HEK293T (cell line): ENCODE measurements around the gene SCLY.

Experiments used
- CTCF ChIA-PET: fragments of 350-600 bp; formaldehyde crosslinking; extraction: SDS; loops from one replicate; lab custom pipeline; 2021; ENCODE audit warnings: antibody characterized with exemption, inconsistent platforms; lab: Yijun Ruan, JAX
- POLR2A ChIA-PET: fragments of 350-600 bp; formaldehyde crosslinking; extraction: SDS; loops from one replicate; lab custom pipeline; 2020; ENCODE audit warnings: antibody characterized with exemption, inconsistent platforms; lab: Yijun Ruan, JAX
- DNase-seq: peaks from one replicate; pipeline ENCODE4 v3.0.0; 2012; ENCODE audit warnings: mixed read lengths; ENCODE audit errors: extremely low spot score
- ARNT ChIP-seq: fragments of 450-650 bp; IDR thresholded peaks from 2 replicates; pipeline ENCODE4 v1.6.1; 2017; ENCODE audit warnings: mild to moderate bottlenecking
- BHLHE40 ChIP-seq: fragments of 450-650 bp; IDR thresholded peaks from 2 replicates; pipeline ENCODE4 v1.6.1; 2016; ENCODE audit warnings: mild to moderate bottlenecking, moderate library complexity, borderline replicate concordance
- CTBP1 ChIP-seq: fragments of 450-650 bp; IDR thresholded peaks from 2 replicates; pipeline ENCODE4 v1.6.1; 2016; ENCODE audit warnings: borderline replicate concordance
- ELF4 ChIP-seq: fragments of 450-650 bp; IDR thresholded peaks from 2 replicates; pipeline ENCODE4 v1.6.1; 2017; ENCODE audit warnings: antibody characterized with exemption
- FOXA1 ChIP-seq: fragments of 450-650 bp; IDR thresholded peaks from 2 replicates; pipeline ENCODE4 v1.6.1; 2016; ENCODE audit warnings: mild to moderate bottlenecking
- FOXK2 ChIP-seq: fragments of 450-650 bp; IDR thresholded peaks from 2 replicates; pipeline ENCODE4 v1.6.1; 2016; ENCODE audit warnings: mild to moderate bottlenecking
- FOXM1 ChIP-seq: fragments of 450-650 bp; IDR thresholded peaks from 2 replicates; pipeline ENCODE4 v1.6.1; 2017; ENCODE audit warnings: mild to moderate bottlenecking, borderline replicate concordance
- HDGF ChIP-seq: fragments of 450-650 bp; IDR thresholded peaks from 2 replicates; pipeline ENCODE4 v1.6.1; 2017; ENCODE audit warnings: antibody characterized with exemption, borderline replicate concordance
- L3MBTL2 ChIP-seq: fragments of 450-650 bp; conservative IDR thresholded peaks from 2 replicates; pipeline ENCODE4 v1.6.1; 2016; ENCODE audit warnings: mild to moderate bottlenecking
- LEF1 ChIP-seq: fragments of 450-650 bp; IDR thresholded peaks from 2 replicates; pipeline ENCODE4 v1.6.1; 2017; ENCODE audit warnings: mild to moderate bottlenecking, borderline replicate concordance
- NFRKB ChIP-seq: fragments of 450-650 bp; IDR thresholded peaks from 2 replicates; pipeline ENCODE4 v1.6.1; 2016; ENCODE audit warnings: mild to moderate bottlenecking, moderate library complexity
- PKNOX1 ChIP-seq: fragments of 450-650 bp; IDR thresholded peaks from 2 replicates; pipeline ENCODE4 v1.6.1; 2016
- SP1 ChIP-seq: fragments of 450-650 bp; IDR thresholded peaks from 2 replicates; pipeline ENCODE4 v1.6.1; 2017
- SUZ12 ChIP-seq: fragments of 450-650 bp; IDR thresholded peaks from 2 replicates; pipeline ENCODE4 v1.6.1; 2016; ENCODE audit warnings: mild to moderate bottlenecking
- TARDBP ChIP-seq: fragments of 450-650 bp; IDR thresholded peaks from 2 replicates; pipeline ENCODE4 v1.6.1; 2016
- ZNF384 ChIP-seq: fragments of 450-650 bp; IDR thresholded peaks from 2 replicates; pipeline ENCODE4 v1.6.1; 2016

Gene SCLY

GRCh38 chr2:238100821-238101771 is 40.3 kb downstream of the SCLY start:
- ChIA-PET CTCF (interaction anchor here (0.9 kb wide), 1 partner anchor 177 kb away, joined by 4 read pairs; no protein-coding TSS in a partner anchor), POLR2A (interaction anchor here (0.9 kb wide), 1 partner anchor 40 kb away, joined by 4 read pairs; the partner anchor contains the start of gene SCLY)
- TF ChIP-seq SP1 (no peak), SUZ12 (no peak), TARDBP (no peak), ELF4 (no peak), BHLHE40 (no peak), FOXK2 (no peak), L3MBTL2 (no peak), HDGF (no peak)
- no peak for DNase-seq

GRCh38 chr2:238101891-238102841 is 41.4 kb downstream of the SCLY start:
- DNase-seq: no peak

GRCh38 chr2:238102865-238103264 is 42.1 kb downstream of the SCLY start:
- no peak for TF ChIP-seq BHLHE40
- no peak for TF ChIP-seq FOXA1
- no peak for TF ChIP-seq ARNT
- no peak for TF ChIP-seq SUZ12
- TF ChIP-seq FOXM1: no peak
- TF ChIP-seq CTBP1: no peak
- no peak for TF ChIP-seq LEF1
- TF ChIP-seq NFRKB: no peak
- no peak for TF ChIP-seq ZNF384
- no peak for TF ChIP-seq HDGF
- no peak for DNase-seq
- ChIA-PET POLR2A (no interaction called here), CTCF (no interaction called here)

More at GRCh38 chr2:238101891-238102841, 41.4 kb downstream of the SCLY start:
- CTCF ChIA-PET: no interaction called here
- POLR2A ChIA-PET: interaction anchor here (0.9 kb wide), 1 partner anchor 41 kb away, joined by 4 read pairs; the partner anchor contains the start of gene SCLY
- TF ChIP-seq ELF4: no peak
- no peak for TF ChIP-seq CTBP1
- TF ChIP-seq HDGF: no peak
- no peak for TF ChIP-seq PKNOX1
- TF ChIP-seq FOXA1: no peak
- no peak for TF ChIP-seq ZNF384
- TF ChIP-seq ARNT: no peak
- TF ChIP-seq SP1: no peak
- TF ChIP-seq TARDBP: no peak
- TF ChIP-seq FOXM1: no peak
- no peak for TF ChIP-seq LEF1
- no peak for TF ChIP-seq FOXK2
- TF ChIP-seq SUZ12: no peak
- no peak for TF ChIP-seq NFRKB
- TF ChIP-seq L3MBTL2: no peak
- TF ChIP-seq BHLHE40: no peak

- DNase-seq: no peak
- POLR2A ChIA-PET: no interaction called here
- CTCF ChIA-PET: no interaction called here
- TF ChIP-seq PKNOX1 (no peak), ARNT (no peak), ELF4 (no peak), LEF1 (no peak), BHLHE40 (no peak), FOXK2 (no peak), SP1 (no peak), FOXA1 (no peak), L3MBTL2 (no peak), SUZ12 (no peak), HDGF (no peak), FOXM1 (no peak), TARDBP (no peak), ZNF384 (no peak)
Observed at GRCh38 chr2:238103465-238104225, 42.8 kb downstream of the SCLY start.

- POLR2A ChIA-PET: no interaction called here
- CTCF ChIA-PET: no interaction called here
- TF ChIP-seq TARDBP: no peak
- TF ChIP-seq FOXK2: no peak
- TF ChIP-seq BHLHE40: no peak
- TF ChIP-seq PKNOX1: no peak
- TF ChIP-seq ARNT: no peak
- no peak for TF ChIP-seq SP1
- TF ChIP-seq NFRKB: no peak
- no peak for TF ChIP-seq ZNF384
- TF ChIP-seq FOXM1: no peak
- TF ChIP-seq L3MBTL2: no peak
- TF ChIP-seq LEF1: no peak
- TF ChIP-seq HDGF: no peak
- no peak for DNase-seq
Observed at GRCh38 chr2:238104226-238104690, 43.5 kb downstream of the SCLY start.
